AG09309 (cell line): ENCODE results near the gene BRI3BP.
"Not testable (repeated sequence)": the region's sequence is repeated elsewhere in the genome, so short reads cannot be mapped to it uniquely, and the experiment has no call there.

Experiments
- DNase-seq: peaks from one replicate; pipeline ENCODE4 v3.0.0-alpha.2; 2010; ENCODE audit warnings: low read depth
- H3K4me3 ChIP-seq: 2 replicates; pipeline ENCODE4 v1.5.1; 2011; ENCODE audit warnings: mild to moderate bottlenecking, low read depth, low read length, moderate library complexity; ENCODE audit not compliant: control insufficient read depth
- TF ChIP-seq, protein P1 (sequence below): IDR thresholded peaks from 2 replicates; pipeline ENCODE4 v1.5.1; 2011; ENCODE audit warnings: mild to moderate bottlenecking, low read depth, low read length, inconsistent platforms; ENCODE audit not compliant: insufficient read depth, control insufficient read depth; ENCODE audit errors: missing control alignments

The BRI3BP gene

DNA sequence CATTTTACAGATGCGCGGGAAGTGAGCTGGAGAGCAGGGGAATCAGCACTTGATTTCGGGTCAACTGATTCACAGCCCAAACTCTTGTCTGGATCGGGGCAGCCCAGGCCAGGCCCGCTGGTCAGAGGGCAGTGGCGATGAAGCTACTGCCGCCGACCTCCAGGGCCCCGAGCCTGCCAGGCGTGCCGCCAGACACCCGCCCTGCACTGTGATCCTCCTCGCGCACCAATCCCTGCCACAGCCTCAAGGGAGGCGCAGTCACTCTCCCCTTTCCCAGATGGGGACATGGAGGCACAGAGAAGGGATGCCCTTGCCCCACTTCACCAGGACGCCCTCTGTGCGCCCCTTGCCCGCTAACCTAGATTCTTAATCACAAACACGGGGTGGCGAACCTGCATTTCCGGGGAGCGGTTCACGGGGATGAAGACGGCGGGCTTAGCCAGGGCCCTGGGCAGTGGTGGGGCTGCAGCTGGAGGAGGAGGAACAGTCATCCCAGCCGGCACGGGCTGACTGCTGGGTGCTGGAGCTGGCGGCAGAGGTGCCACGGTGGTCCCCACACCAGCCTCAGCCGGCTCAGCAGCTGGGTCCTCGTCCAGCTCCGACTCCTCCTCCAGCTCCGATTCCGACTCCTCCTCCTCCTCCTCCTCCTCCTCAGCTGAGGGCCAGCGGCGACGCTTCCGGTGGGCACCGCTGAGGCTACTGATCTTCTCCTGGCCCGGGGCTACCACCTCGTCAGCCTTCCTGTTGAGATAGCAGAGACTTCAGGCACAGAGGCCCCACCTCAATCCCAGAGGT, 13.2 kb upstream of the BRI3BP start:
- TF ChIP-seq, protein P1, sequence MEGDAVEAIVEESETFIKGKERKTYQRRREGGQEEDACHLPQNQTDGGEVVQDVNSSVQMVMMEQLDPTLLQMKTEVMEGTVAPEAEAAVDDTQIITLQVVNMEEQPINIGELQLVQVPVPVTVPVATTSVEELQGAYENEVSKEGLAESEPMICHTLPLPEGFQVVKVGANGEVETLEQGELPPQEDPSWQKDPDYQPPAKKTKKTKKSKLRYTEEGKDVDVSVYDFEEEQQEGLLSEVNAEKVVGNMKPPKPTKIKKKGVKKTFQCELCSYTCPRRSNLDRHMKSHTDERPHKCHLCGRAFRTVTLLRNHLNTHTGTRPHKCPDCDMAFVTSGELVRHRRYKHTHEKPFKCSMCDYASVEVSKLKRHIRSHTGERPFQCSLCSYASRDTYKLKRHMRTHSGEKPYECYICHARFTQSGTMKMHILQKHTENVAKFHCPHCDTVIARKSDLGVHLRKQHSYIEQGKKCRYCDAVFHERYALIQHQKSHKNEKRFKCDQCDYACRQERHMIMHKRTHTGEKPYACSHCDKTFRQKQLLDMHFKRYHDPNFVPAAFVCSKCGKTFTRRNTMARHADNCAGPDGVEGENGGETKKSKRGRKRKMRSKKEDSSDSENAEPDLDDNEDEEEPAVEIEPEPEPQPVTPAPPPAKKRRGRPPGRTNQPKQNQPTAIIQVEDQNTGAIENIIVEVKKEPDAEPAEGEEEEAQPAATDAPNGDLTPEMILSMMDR: no peak
- no peak overlapping the region for H3K4me3 ChIP-seq
- DNase-seq: no peak

DNA sequence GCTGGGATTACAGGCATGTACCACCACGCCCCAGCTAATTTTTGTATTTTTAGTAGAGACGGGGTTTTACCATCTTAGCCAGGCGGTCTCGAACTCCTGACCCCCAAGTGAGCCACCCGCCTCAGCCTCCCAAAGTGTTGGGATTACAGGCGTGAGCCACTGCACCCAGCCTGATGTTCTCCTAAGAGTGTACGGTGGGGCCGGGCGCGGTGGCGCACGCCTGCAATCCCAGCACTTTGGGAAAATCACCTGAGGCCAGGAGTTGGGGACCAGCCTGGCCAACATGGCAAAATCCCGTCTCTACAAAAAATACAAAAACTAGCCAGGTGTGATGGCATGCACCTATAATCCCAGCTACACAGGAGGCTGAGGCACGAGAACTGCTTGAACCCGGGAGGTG, 6.6 kb upstream of the BRI3BP start:
- H3K4me3 ChIP-seq, DNase-seq: not testable (repeated sequence)

DNA sequence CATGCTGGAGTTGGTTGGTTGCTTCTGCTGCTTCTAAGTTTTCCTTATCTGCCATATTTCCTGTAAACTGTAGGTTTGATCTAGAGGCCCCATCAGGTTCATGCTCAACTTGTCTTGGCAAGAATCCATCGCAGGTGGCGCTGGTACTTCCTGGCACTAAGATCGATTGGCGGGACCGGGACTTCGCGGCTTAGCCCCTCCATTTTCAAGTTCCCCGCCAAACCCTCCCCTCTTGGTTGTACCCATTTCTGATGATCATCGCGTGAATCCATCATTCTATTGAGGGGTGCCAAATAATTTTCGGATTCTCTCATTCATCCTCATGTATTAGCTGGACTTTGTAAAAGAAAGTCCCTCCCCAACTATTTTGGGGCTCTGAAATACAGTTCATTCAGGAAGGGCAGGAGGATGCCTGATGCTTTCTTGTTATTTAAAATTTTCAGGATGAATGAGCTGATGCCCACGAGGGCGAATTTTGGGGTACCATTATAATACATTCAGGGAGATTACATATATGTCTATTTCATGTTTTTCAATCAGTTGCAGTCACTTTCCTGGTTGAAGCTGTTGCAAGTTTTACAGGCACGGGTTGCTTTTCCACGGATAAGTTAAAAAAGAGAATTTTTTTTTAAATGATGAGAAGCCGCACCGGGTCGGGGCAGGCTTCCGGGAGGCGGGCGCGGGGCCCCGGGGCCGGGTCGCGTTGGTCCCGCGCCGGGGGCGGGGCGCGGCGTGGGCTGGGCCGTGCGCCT, 395 bp upstream of the BRI3BP start:
- TF ChIP-seq, protein P1: no peak
- DNase-seq: no peak
- peak overlapping the region; percentile 39 for H3K4me3 ChIP-seq

DNA sequence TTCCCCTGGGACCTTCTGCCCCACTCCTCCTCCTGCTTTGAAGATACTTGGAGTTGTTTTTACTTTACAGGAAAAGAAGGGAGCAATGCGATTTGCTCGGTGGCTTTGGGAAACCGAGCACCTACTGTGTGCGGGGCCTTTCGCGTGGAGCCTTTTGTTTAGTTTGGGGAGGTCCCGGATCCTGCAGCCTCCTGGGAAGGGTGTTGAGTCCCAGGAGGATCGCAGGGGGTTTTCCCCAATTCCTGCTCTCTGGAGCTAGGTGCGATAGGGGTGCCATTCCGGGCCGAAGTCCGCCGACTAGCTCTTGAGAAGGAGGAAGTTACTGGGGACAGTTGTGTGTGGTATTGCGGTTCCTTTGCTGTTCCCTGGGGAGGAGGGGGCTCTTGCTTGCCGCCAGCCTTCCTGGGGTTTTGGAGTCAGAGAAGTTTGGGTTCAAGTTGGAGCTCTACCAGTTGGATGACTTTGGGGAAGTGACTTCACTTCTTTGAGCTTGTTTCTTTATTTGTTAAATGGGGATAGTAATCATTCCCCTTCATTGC, 1.1 kb downstream of the BRI3BP start:
- DNase-seq: no peak

DNA sequence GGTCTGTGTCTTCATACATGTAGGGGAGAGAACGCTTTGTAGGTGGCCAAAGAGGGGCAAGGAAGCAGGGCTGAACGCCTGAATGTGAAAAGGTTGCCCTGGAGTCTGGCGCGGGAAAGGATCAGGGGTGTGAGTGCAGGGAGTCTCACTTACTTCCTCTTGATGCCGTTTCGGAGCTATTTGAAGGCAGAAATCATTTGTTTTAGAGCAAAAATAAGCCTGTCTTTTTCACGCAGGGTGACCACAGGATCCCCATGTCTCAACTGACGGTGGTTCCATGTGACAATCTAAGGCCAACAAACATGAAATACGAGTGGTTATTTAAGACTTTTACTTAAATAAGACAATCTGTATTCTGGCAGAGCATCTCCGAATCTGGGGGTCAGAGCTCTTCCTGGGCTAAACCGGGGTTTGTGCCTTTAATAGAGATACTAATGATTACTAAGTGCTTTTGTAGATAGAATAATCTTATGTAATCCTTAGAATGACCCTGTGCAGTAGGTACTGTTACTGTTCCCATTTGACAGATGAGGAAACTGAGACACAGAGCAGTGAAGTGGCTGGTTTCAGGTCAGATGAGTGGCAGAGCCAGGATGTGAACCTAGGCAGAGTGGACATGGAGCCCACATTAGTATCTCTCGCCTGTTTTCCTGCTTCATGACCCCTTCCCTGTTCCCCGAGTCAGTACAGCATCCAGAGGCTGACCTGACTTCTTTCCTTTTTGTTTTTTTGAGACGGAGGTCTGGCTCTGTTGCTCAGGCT, 1.9 kb downstream of the BRI3BP start:
- TF ChIP-seq, protein P1: no peak
- no peak overlapping the region for H3K4me3 ChIP-seq
- no peak for DNase-seq

More for the DNA sequence above, 1.1 kb downstream of the BRI3BP start:
- H3K4me3 ChIP-seq: peak overlapping the region; percentile 57
- TF ChIP-seq, protein P1: no peak

DNA sequence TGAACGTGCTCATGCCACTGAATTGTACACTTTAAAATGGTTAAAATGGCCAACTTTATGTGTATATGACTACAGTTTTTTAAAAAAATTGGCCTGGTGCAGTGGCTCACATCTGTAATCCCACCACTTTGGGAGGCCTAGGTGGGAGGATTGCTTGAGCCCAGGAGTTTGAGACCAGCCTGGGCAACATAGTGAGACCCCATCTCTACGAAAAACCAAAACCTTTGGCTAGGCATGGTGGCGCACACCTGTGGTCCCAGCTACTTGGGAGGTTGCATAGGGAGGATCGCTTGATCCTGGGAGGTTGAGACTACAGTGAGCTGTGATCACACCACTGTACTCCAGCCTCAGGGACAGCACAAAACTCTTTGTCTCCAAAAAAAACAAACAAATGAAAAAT, 5.3 kb downstream of the BRI3BP start:
- DNase-seq: no peak
- no peak overlapping the region for H3K4me3 ChIP-seq
- TF ChIP-seq, protein P1: no peak

DNA sequence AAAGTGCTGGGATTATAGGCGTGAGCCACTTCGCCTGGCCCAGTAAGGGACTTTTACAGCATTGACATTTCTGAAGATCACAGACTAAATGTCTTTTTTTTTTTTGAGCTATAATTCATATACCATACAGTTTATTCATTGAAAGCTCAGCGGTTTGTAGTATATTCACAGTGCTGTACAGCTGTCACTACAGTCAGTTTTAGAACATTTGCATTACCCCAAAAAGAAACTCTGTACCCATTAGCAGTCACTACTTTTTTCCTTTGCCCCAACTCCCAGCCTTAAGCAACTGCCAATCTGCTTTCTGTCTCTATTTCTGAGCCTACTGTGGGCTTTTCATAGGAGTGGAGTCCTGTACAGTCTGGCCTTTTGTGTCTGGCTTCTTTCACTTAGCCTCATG, 8.2 kb downstream of the BRI3BP start:
- TF ChIP-seq, protein P1: no peak
- no peak overlapping the region for H3K4me3 ChIP-seq
- DNase-seq: no peak
